GM18507 (cell line): ENCODE results near the gene MYBBP1A.

Source experiments
- DNase-seq: peaks from one replicate; pipeline ENCODE4 v3.0.0; 2011; ENCODE audit warnings: low read depth; ENCODE audit not compliant: insufficient read length; ENCODE audit errors: extremely low spot score
- FAIRE-seq: peaks from 2 replicates; lab custom pipeline; 2011; peaks lifted over from hg19 to GRCh38; lab: Jason Lieb, UNC

The MYBBP1A gene

DNA sequence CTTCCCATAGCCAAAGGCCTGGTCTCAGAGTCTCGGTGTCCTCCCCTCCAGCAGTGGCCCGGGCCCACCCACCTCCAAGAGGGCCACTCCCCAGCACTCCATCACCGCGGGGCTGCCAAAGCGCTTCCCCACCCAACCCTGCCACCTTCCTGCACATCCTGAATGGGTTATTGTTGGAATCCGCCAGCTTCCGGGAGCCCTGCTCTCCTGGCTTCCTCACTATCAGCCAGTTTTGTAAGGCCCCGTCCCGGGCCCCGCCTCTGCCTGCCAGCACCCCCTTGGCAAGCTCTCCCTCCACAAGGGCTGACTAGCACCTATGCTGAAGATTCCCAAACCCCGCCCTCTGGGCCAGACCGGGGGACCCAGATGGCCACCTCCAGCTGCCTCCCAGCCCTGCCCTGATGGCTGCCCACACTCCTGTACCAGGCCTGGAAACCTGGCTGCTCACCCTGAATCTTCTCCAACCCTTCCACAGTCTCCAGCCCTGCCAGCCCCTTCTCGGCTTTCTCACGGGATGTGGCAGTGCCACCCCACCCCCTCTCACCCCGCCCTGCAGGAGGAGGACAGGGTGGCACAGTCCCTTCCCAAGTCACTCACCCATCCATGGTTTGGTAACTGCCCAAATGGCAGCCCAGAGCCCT lies 14.4 kb downstream of the MYBBP1A start:
- DNase-seq (no peak), FAIRE-seq (no peak)

DNA sequence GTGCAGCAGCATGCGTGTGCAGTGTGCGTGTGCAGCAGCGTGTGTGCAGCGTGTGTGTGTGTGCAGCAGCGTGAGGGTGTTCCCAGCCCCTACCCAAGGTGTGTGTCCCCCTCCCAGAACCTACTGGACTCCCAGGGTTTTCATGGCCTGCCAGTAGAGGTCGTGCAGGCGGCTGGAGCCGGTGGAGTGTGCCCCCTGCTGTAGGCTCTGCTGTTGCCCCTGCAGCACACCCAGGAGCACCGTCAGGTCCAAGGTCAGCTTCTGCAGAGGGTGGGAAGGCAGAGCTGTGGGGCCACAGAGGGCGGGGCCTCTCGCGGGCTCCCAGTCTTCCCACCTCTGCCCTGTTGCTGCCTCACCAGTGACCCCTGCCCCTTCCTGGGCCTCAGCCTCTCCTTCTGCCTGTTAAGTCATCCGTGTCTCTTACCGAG lies 14.9 kb downstream of the MYBBP1A start:
- FAIRE-seq = no peak
- no peak for DNase-seq

GRCh38 chr17:4539576-4540223 lies 15.5 kb downstream of the MYBBP1A start:
- no peak for DNase-seq

GRCh38 chr17:4539025-4539424 lies 16.2 kb downstream of the MYBBP1A start:
- DNase-seq (no peak), FAIRE-seq (no peak)

More at GRCh38 chr17:4539576-4540223, 15.5 kb downstream of the MYBBP1A start:
- no peak for FAIRE-seq

GRCh38 chr17:4538236-4539002 lies 16.8 kb downstream of the MYBBP1A start:
- DNase-seq (no peak), FAIRE-seq (no peak)

DNA sequence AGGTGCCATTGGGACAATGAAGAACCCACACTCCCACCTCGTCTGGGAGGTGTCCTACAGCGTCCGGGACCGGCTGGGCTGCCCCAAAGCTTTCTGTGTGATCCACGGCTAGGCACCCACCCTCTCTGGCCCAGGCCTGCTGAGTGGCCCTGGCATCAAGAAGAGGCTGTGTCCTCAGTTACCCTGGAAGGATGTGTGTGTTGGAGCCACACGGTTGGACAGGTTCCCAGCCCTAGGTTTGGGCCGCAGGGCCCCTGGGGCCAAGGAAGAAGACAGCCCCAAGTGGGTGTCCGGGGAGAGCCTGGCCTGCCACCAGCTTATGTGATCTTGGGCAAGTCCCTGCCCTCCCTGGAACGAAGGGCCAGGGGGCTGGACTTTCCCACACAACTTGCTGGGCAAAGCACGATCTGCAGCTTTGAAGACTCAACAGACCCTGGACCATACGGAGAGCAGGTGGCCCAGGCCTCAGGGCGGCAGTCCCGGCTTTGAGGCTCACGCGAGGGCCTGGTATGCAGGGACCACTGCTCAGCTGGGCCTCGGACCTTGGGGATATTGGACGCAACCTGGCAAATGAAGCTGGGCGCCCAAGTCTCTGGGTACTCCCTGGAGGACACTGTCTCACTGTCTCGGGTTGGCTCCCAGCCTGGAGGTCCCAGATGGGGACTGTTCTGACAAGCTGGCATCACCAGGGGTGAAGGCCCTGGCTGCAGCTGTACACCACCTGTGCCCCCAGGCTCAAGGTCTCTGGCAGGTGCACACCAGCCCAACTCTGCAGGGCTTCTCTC lies 17.5 kb downstream of the MYBBP1A start:
- FAIRE-seq (no peak), DNase-seq (no peak)

DNA sequence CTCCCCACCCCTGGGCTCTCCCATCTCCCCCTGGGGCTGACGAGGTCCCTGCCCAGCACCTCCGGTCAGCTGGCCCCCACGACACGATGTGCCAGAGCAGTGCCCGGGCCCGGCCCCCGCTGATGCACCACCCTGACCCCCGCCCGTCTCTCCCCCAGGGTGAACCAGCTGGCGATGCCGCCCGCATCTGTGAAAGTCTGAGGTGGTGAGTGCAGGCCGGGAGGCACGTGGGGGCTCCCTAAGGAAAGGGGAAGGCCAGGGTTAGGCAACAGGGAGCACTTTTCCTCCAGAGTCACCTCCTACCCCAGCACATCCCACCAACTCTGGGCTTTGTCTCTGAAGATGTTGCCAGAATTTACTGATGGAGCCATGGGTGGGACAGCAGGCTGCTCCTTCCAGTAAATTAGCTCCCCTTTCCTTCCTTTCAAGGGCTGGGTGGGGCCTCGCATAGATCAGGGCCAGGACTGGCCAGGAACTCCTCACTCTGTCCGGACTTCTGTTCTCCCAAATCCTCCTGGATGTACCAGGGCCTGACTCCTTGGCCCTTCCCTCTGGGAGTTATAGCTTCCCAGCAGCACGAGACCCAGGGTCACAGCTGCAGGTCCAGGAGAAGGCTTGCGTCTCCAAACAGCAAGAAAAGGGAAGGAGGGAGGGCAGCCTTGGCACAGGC lies 18.3 kb downstream of the MYBBP1A start:
- no peak for DNase-seq
- no peak for FAIRE-seq

DNA sequence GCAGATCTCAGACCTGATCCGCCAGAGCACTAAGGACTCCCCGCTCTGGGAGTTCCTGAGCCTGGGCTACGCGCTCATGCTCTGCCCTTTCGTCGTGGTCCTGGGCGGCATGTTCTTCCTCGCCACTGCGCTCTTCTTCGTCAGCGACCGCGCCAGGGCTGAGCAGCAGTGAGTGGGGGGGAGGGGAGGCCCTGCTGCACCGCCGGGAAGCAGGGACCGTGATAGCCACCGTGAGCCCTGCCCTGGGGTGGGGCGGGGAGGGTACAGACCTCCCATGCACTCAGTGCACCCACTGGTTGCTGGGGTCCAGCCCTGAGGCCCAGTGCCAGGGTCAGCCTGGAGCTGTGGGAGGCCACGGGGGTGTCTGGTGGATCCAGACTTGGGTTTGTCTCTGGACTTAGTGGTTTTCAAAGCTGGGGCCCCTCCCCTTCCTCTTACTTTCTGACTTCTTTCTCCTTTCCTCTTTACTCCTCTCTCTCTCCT lies 18.9 kb downstream of the MYBBP1A start:
- FAIRE-seq (no peak), DNase-seq (no peak)

GRCh38 chr17:4535667-4536258 lies 19.4 kb downstream of the MYBBP1A start:
- no peak for FAIRE-seq
- DNase-seq = no peak

- DNase-seq = no peak
- no peak for FAIRE-seq
These were observed 20.1 kb downstream of the MYBBP1A start for GRCh38 chr17:4534928-4535666.

DNA sequence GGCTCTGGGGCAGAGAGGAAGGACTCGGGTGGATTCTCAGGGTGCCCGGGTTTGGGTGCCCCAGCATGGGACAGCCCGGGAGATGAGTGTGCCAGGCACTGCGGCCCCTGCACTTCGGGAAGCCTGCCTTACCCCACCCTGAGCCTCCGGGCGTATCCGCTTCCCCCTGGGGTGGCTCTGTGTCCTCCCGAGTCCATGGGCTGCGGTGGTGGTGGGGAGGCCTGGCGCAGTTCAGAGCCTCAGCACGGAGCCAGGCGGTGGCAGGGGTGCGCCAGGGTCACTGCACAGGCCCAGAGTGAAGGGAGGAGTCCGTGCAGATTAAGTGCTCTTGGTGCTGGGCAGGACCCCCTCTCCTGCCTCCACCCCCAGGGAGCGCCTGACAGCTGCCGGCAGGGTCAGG lies 20.7 kb downstream of the MYBBP1A start:
- FAIRE-seq = no peak
- no peak for DNase-seq

- DNase-seq = no peak
- no peak for FAIRE-seq
These were observed 21.4 kb downstream of the MYBBP1A start for GRCh38 chr17:4533523-4534504.

DNA sequence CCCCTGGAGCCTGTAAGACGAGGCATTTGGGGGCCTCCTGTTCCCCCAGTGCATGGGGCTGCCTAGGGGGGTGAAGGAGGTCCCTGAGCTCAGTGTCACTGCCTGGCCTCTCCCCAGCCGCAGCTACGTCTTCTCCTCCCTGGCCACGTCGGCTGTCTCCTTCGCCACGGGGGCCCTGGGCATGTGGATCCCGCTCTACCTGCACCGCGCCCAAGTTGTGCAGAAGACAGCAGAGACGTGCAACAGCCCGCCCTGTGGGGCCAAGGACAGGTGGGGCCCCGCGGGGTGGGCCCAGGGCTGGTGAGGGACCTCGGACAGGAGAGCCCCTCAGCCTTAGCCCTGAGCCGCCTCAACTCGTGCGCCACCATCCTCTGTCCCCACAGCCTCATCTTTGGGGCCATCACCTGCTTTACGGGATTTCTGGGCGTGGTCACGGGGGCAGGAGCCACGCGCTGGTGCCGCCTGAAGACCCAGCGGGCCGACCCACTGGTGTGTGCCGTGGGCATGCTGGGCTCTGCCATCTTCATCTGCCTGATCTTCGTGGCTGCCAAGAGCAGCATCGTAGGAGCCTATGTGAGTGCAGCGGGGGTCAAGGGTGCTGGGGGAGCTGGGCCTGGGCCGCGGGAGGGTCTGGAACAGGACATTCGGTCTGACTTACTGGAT lies 22.2 kb downstream of the MYBBP1A start:
- no peak for FAIRE-seq

GRCh38 chr17:4531988-4532736 lies 23.0 kb downstream of the MYBBP1A start:
- no peak for FAIRE-seq
- no peak for DNase-seq

More for the DNA sequence above, 22.2 kb downstream of the MYBBP1A start:
- DNase-seq = no peak

DNA sequence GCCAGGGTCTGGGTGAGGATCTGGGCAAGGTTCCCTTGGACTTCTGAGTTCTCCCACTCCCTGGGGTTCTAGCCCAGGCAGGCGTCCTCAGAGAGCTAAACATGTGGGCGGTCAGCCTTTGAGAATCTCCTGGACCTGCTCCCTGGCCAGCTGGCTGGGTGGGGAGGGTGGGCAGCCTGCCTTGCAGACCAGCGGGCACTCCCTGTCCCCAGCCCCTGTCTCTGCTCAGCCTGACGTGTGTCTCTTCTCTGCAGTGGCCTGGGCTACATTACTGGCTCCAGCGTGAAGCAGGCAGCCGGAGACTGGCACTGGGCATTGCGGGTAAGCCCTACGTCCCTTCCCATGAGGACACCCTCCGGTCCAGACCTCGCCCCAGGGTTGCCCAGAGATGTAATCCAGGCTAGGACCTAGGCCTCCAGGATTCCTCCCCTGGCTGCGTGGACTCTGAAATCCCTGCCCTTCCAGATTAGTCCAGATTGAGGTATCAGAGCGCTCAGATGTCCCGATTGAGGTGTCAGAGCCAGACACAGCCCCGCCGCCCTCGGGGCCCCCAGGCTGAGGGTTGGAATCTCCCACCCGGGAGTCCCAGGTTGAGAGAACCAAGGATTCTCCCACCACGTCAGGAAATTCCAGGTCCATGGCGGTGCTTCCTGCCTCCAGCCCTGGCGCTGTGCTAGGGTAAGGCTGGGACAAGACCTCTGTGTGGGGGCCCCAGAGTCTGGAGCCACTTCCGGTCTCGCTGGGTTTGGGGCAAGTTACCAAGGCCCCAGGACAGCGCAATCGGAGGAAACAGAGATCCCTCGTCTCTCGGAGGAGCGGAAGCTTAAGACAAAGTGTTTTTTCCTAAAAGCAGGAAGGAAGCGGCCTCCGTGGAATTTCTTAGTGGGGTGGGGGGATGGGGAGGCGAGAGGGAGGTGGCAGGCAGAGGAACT lies 24.1 kb downstream of the MYBBP1A start:
- FAIRE-seq (no peak), DNase-seq (no peak)
